Liver (tissue), 9 donors: ENCODE measurements around the gene PPP1R1B. TPM values are rescaled to one million over a fixed set of nuclear protein-coding genes. Genes with fewer than 3 reads are reported as not detected.

ENCODE experiments used
- DNase-seq: peaks from one replicate; pipeline ENCODE4 v3.0.0-alpha.2; 2017; ENCODE audit warnings: low spot score
- H3K27ac ChIP-seq, 2 donors: one replicate each; pipeline ENCODE4 v1.7.0; 2013; ENCODE audit warnings: inconsistent platforms in 2 of 2, low read length in 2 of 2, control low read depth in 1 of 2, low read depth in 1 of 2, mild to moderate bottlenecking in 1 of 2
- H3K27me3 ChIP-seq, 4 donors: one replicate each; pipeline versions ENCODE4 v1.6.1 to v1.7.0; 2013; ENCODE audit warnings: low read length in 3 of 4, inconsistent platforms in 1 of 4, mild to moderate bottlenecking in 1 of 4, moderate library complexity in 1 of 4; ENCODE audit not compliant: control insufficient read depth in 4 of 4, insufficient read depth in 4 of 4
- H3K36me3 ChIP-seq, 4 donors: one replicate each; pipeline versions ENCODE4 v1.6.1 to v1.7.0; 2013; ENCODE audit warnings: low read length in 3 of 4, mild to moderate bottlenecking in 3 of 4, low read depth in 1 of 4, moderate library complexity in 1 of 4; ENCODE audit not compliant: control insufficient read depth in 4 of 4, insufficient read depth in 3 of 4
- H3K4me1 ChIP-seq, 4 donors: one replicate each; pipeline versions ENCODE4 v1.6.1 to v1.7.0; 2013; ENCODE audit warnings: low read length in 3 of 4, mild to moderate bottlenecking in 3 of 4, moderate library complexity in 1 of 4; ENCODE audit not compliant: control insufficient read depth in 4 of 4, insufficient read depth in 4 of 4
- H3K4me3 ChIP-seq, 3 donors: one replicate each; pipeline versions ENCODE4 v1.6.1 to v1.7.0; 2013; ENCODE audit warnings: low read length in 3 of 3, control low read depth in 1 of 3, low read depth in 1 of 3, mild to moderate bottlenecking in 1 of 3
- H3K9ac ChIP-seq, 2 donors: one replicate each; pipeline ENCODE4 v1.7.0; 2013; ENCODE audit warnings: low read length in 2 of 2, mild to moderate bottlenecking in 2 of 2, moderate library complexity in 2 of 2, control low read depth in 1 of 2, low read depth in 1 of 2
- H3K9me3 ChIP-seq, 4 donors: one replicate each; pipeline versions ENCODE4 v1.6.1 to v1.7.0; 2013; ENCODE audit warnings: low read length in 3 of 4; ENCODE audit not compliant: control insufficient read depth in 4 of 4
- ATF3 ChIP-seq: IDR thresholded peaks from 2 replicates; pipeline ENCODE4 v1.6.1; 2016; ENCODE audit warnings: antibody characterized with exemption
- CTCF ChIP-seq: fragments of 150-350 bp; IDR thresholded peaks from 2 replicates; pipeline ENCODE4 v1.5.1; 2017; ENCODE audit warnings: improper control_type of control experiment, low read depth, low read length; ENCODE audit not compliant: missing input control
- EGR1 ChIP-seq, 2 donors: IDR thresholded peaks; 2 replicates each; pipeline ENCODE4 v1.6.1; 2016 to 2018; ENCODE audit warnings: antibody characterized with exemption in 2 of 2, low read depth in 2 of 2
- FOXA1 ChIP-seq: IDR thresholded peaks from 2 replicates; pipeline ENCODE4 v1.6.1; 2016; ENCODE audit warnings: antibody characterized with exemption
- GABPA ChIP-seq, 2 donors: IDR thresholded peaks in 1 of 2; conservative IDR thresholded peaks in 1 of 2; 2 replicates each; pipeline ENCODE4 v1.6.1; 2016; ENCODE audit warnings: antibody characterized with exemption in 2 of 2, mild to moderate bottlenecking in 1 of 2, moderate library complexity in 1 of 2
- HNF4A ChIP-seq, 2 donors: conservative IDR thresholded peaks; 2 replicates each; pipeline ENCODE4 v1.6.1; 2016; ENCODE audit warnings: antibody characterized with exemption in 2 of 2, mild to moderate bottlenecking in 2 of 2
- HNF4G ChIP-seq: IDR thresholded peaks from 2 replicates; pipeline ENCODE4 v1.6.1; 2016; ENCODE audit warnings: antibody characterized with exemption
- JUND ChIP-seq, 2 donors: IDR thresholded peaks; 2 replicates each; pipeline ENCODE4 v1.6.1; 2016; ENCODE audit warnings: antibody characterized with exemption in 2 of 2
- MAX ChIP-seq: IDR thresholded peaks from 2 replicates; pipeline ENCODE4 v1.6.1; 2016; ENCODE audit warnings: antibody characterized with exemption
- NR2F2 ChIP-seq: IDR thresholded peaks from 2 replicates; pipeline ENCODE4 v1.6.1; 2016; ENCODE audit warnings: antibody characterized with exemption
- RAD21 ChIP-seq, 2 donors: IDR thresholded peaks; 2 replicates each; pipeline ENCODE4 v1.6.1; 2016; ENCODE audit warnings: antibody characterized with exemption in 2 of 2, mild to moderate bottlenecking in 2 of 2
- REST ChIP-seq: IDR thresholded peaks from 2 replicates; pipeline ENCODE4 v1.6.1; 2016; ENCODE audit warnings: antibody characterized with exemption, mild to moderate bottlenecking
- RXRA ChIP-seq, 2 donors: IDR thresholded peaks; 2 replicates each; pipeline ENCODE4 v1.6.1; 2017 to 2018; ENCODE audit warnings: antibody characterized with exemption in 2 of 2, mild to moderate bottlenecking in 1 of 2
- SP1 ChIP-seq: IDR thresholded peaks from 2 replicates; pipeline ENCODE4 v1.6.1; 2018; ENCODE audit warnings: antibody characterized with exemption, mild to moderate bottlenecking
- TAF1 ChIP-seq: conservative IDR thresholded peaks from 2 replicates; pipeline ENCODE4 v1.6.1; 2016; ENCODE audit warnings: antibody characterized with exemption, mild to moderate bottlenecking
- YY1 ChIP-seq: IDR thresholded peaks from 2 replicates; pipeline ENCODE4 v1.6.1; 2016; ENCODE audit warnings: antibody characterized with exemption, mild to moderate bottlenecking
- ZBTB33 ChIP-seq: IDR thresholded peaks from 2 replicates; pipeline ENCODE4 v1.6.1; 2016; ENCODE audit warnings: antibody characterized with exemption
- WGBS: extraction: QIAGEN DNeasy Blood & Tissue Kit; methylation state at CpG from one replicate; pipeline ENCODE4 v1.1.7; 2013; 5-methylcytosine and 5-hydroxymethylcytosine counted together
- polyA plus RNA-seq, 2 donors: library from polyadenylated mRNA; stranded (reverse) in 1 of 2; unstranded in 1 of 2; fragments of 200-250 nt in 1 of 2; fragments of >200 nt in 1 of 2; fragmentation: Nextera tagmentation in 1 of 2; extraction: Ambion mirVana in 1 of 2; gene quantifications; one replicate each; pipeline versions ENCODE4 v1.2.1 to v1.2.3, GENCODE V29; 2013 to 2015
- total RNA-seq, 2 donors: library from RNA; depleted of rRNA; stranded (reverse); fragments of >200 nt; gene quantifications; one replicate each; pipeline ENCODE4 v1.2.3, GENCODE V29; 2014
- donor health status: healthy.
- donor health status: healthy.
- donor health status: healthy.
- donor health status: healthy.
- donor health status: healthy.

Gene PPP1R1B
- total and polyA plus RNA-seq, 4 donors, result 0.14 TPM; not detected in 3

- Histone ChIP-seq H3K27me3 (peaks cover 16 to 22% (median 18%) of the 10 kb centered on the region in 4 donors), H3K9me3 (no peaks in the 10 kb centered on the region), H3K36me3 (no peaks in the 10 kb centered on the region), H3K4me3 (no peak overlapping the region), H3K27ac (no peak overlapping the region), H3K4me1 (peaks cover 9 to 32% (median 22%) of the 10 kb centered on the region in 4 donors), H3K9ac (no peak overlapping the region)
- TF ChIP-seq YY1, result no peak
- TF ChIP-seq JUND (IDR thresholded peaks at IDR 0.05), result no peak
- no peak for TF ChIP-seq RXRA (IDR thresholded peaks at IDR 0.05)
- WGBS, result 36% methylated on average over 12 of the region's 12 CpGs
- no peak for DNase-seq
These were observed 24.8 kb upstream of the PPP1R1B start for GRCh38 chr17:39601758-39602532.

- TF ChIP-seq ATF3, result no peak
- TF ChIP-seq FOXA1, result no peak
- no peak for TF ChIP-seq CTCF
- no peak for TF ChIP-seq HNF4A (conservative IDR thresholded peaks at IDR 0.05)
- TF ChIP-seq REST, result no peak
- TF ChIP-seq NR2F2, result no peak
- no peak for TF ChIP-seq ZBTB33
- TF ChIP-seq EGR1 (IDR thresholded peaks at IDR 0.05; ENCODE audit: low read depth in 2 of 2), result no peak
- TF ChIP-seq RAD21 (IDR thresholded peaks at IDR 0.05), result no peak
- no peak for TF ChIP-seq HNF4G
- TF ChIP-seq TAF1, result no peak
- TF ChIP-seq GABPA (IDR thresholded peaks at IDR 0.05 in 1 of 2, conservative IDR thresholded peaks at IDR 0.05 in 1 of 2), result no peak
- TF ChIP-seq RXRA (IDR thresholded peaks at IDR 0.05), result no peak
- no peak for TF ChIP-seq MAX
- no peak for TF ChIP-seq SP1
These were observed 24.0 kb upstream of the PPP1R1B start for GRCh38 chr17:39602533-39603303.

More at GRCh38 chr17:39602533-39603303, 24.0 kb upstream of the PPP1R1B start:
- Histone ChIP-seq H3K4me3 (no peak overlapping the region), H3K9me3 (no peaks in the 10 kb centered on the region), H3K27me3 (peaks cover 16 to 22% (median 18%) of the 10 kb centered on the region in 4 donors), H3K9ac (no peak overlapping the region), H3K27ac (no peak overlapping the region), H3K4me1 (peaks cover 9 to 32% (median 22%) of the 10 kb centered on the region in 4 donors), H3K36me3 (no peaks in the 10 kb centered on the region)
- WGBS, result 42% methylated on average over 4 of the region's 4 CpGs
- no peak for DNase-seq
